Activated CD4-positive, alpha-beta T cell treated with anti-CD3 and anti-CD28 coated beads for 24 hours (primary cell): ENCODE results near the gene POLL.

ENCODE experiments used
- DNase-seq, 2 donors: peaks; one replicate each; pipeline ENCODE4 v3.0.0-alpha.2; 2020; ENCODE audit warnings: low read depth in 2 of 2

The POLL gene

DNA sequence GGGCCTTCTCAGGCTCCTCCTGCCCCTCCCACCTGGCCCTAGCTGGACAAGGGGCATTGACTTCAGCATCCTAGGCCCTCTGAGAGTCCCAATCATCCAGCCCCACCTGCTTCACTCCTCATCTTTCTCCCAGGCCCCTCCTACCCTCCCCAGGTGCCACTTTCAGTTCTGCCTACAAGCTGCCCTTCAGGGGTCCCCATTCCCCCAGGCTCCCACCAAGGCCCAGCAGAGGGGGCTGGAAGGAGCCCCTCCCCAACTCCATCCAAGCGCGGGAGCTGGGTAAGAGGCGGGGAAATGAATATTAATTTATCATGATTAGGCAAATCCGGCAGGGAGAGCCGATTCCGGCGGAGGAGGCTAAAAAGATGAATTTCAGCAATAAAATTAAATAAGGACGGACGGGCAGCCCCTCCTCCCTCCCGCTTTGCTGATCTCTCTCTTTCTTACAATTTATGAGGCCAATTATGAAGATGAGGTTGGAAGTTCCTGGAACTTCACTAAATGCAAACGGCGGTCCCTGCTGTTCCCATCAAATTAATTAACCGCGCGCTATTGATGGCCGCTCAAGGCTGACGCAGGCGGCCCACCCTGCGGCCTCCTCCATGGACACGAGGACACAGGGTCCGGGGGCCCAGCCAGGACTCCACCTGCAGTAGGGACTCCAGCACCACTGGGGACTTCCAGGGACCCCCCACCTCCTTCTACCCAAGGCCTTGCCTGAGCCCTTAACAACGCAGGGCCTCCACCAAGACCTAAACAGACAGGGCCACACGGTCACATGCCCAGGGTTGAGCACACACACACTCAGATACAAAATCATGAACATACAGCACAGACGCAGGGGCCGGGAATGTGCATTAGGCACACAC, 13.9 kb downstream of the POLL start:
- DNase-seq: no peak

DNA sequence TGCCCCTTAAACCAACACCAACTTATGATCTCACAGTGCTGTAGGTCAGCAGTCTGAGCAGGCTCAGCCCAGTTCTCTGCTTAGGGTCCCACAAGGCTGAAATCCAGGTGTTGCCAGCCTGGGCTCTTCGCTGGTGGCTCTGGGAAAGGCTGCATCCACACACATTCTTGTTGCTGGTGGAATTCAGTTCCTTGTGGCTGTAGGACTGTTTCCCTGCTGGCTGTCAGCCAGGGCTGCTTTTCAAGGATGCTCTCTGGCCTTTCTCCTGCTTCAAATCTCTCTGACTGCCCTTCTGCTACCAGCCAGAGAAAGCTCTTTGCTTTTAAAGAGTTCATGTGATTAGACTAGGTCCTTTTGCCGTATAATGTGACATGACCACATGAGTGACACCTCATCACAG, 15.3 kb downstream of the POLL start:
- no peak for DNase-seq

DNA sequence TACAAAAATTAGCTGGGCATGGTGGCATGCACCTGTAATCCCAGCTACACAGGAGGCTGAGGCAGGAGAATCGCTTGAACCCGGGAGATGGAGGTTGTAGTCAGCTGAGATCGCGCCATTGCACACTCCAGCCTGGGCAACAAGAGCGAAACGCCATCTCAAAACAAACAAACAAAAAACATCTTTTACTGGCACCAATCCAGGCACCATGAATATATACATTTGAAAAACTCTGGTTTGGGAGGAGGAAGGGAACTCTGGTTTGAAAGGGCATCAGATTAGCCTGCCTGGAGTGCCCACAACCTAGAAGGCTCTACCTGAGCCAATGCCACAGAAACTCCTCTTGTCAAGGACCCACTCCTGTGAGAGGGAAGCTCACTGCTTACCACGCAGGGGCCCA, 15.9 kb downstream of the POLL start:
- no peak for DNase-seq

DNA sequence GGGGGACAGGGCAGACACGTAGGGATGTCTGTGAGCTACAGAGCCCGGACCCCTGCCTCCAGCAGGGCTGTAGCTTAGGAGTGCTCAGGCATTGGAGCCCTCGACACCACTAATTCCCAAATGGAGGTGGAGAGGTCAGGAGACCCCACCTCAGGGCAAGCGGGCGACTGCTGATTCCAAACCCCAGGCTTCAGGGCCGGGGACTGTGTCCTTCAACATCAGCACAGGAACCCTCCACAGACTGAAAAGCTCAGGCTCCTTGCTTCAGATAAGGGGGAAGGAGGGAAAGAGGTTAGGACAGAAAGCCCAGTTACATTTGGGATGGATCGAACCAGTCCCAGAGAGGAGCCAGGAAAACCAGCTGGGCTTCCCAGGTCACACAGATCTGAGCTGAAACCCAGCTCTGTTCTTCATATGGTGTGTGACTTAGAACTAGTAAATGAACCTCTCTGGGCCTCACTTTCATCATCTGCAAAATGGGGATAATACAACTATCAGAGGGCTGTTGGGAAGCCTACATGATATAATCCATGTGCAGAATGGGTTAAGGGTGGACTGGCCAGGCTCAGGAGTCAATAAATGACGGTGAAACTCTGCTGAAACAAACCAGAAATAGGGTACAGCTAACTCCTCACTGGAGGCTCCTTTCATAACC, 16.7 kb downstream of the POLL start:
- no peak for DNase-seq

DNA sequence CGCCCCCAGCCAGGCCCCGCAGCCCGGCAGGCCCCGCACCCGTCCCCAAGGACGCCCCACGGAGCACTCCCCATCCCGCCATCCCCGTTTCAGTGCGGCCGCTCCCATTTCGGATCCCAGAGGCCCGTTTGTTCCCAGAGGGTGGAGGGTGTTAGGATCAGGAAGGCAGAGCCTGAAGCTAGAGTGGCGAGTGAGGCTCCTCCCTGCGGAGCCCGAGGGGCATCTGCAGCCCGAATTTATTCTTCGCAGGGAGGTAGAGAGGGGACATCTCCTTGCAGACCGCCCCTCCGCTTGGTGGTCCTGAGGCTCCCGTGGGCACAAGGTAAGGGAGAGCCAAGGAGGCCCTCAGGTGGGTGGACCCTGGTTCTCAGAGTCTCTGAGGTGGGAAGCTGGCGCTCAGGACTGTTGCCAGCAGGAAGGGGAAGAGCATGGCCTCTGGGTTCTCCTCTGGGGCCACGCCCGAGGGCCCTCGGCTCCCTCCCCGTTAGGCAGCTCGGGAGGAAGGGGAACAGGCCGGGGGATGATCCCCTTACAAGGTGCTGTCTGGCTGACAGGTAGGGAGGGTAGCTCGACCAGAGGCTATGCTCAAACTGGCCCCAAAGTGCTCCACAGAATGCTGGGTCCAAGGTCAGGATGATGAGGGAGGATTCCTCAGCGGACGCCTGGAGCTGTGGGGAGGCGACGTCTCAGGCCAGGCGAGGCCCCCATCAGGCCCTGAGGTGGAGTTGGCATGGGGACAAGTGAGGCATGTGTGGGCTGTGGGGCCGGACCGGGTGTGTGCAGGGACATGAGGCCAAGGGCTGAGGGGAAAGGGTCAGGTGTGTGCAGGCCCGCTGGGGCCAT, 17.4 kb downstream of the POLL start:
- DNase-seq: no peak

DNA sequence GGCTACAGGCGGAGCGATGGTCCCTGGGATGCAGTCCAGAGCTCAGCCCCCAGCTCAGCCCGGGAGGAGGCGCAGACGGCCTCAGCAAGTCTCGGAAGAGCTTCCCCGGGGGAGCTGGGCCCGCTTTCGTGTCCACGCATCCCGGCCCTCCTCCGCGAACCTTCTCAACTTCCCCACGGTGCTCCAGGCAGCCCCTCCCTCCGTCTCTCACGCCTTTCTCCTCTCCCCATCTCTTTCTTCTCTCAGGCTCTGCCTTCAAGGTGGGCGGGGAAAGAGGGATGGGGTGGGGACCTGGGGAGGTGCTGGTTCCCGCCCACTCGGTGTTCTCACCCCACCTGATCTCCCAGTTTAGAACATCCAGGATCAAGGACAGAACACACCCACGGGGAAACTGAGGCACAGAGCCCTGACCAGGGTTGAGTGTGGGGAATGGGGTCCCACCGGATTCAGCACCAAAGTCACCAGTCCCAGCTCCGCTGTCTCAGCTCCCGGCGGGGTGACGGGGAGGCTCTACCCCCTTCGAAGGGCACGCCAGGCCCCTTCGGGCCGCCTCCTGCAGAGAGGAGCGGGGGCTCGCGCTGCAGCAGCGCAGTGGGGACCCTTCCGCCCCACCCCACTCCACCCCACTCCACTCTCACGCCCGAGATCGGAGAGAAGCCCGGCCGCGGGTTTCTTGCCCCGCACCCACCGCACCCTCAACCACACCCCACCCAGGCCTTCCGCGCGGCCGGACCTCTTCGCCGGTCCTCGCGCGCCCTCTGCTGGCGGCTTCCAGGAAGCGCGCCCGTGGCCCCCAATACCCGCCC, 18.2 kb downstream of the POLL start:
- peak; percentile 77 to 78 for DNase-seq

DNA sequence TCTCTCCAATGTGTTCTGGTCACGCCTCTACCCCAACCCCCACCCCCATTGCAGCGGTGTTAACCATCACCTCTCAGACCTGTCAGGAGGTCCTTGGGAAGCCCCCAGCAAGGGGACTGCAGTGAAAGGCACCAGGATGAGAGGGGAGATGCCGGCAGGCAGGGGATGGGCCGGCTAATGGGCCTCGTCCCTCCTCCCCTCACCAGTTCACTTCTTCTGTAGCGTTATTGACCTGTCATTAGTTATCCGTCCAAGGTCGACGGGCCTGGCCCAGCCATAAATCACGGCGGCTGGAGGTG, 18.8 kb downstream of the POLL start:
- DNase-seq: no peak

DNA sequence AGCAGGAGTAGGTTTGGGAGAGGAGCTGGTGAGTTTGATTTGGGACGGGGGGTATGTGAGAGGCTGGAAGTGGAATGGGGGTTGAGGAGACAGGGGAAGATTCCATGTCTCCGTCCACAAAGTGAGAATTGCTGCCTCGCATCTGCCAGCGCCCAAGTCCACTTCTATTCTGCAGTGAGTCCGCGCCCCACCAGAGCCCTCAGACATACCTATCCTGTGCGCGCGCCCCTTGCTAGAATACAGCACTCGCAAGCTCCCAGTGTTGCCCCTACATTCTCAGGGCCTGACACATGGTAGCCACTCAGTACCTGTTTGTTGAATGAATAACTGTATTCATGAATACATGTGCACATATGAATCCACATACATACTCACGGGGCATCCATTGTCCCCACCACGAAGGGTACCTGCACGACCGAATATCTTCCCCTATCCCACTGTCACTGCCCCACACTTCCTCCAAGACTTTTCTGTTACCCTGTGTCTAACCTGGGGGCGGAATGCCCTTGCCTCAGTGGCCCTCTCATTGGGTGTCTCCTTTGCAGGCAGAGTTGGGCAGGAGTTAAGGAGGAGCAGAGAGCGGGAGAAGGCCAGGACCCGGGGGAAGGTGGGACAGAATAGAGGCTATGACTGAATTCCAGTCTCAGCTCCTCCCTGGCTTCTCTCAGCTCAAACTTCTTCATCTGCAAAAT, 19.9 kb downstream of the POLL start:
- no peak for DNase-seq

DNA sequence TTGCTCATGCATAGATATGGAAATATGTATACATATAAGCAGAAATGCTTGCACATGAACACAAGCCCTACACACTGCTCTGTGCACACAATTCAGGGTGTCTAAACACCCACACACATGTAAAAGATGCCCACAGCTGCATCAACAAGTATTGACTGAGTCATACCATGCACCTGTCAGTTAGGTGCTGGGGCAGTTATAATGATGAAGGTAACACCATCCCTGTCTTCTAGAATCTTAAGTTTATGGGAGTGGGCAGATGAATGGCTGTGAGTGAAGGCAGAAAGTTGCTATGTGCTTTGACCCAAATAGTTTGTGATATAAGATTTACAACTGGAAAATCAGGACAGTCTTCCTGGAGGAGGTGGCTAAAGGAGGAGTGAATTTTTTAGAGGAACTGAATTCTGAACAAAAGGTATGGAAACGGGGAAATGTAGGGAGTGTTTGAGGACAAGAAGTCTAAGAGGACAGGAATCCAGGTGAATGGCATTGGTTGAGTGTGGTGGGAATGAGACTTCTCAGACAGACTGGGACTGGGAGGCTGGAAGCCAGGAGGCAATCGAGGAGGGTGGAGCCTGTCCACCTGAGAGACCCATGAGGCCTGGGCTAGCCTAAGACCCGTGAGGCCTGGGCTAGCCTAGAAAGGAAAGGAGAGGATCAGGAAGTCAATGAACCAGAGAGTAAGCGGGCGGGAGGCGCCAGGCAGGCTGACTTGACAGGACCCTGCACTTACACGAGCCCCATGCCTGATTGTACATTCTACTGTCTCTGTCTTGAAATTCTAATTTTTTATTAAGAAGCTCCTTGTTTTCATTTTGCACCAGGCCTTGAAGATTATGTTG, 20.7 kb downstream of the POLL start:
- DNase-seq: no peak

DNA sequence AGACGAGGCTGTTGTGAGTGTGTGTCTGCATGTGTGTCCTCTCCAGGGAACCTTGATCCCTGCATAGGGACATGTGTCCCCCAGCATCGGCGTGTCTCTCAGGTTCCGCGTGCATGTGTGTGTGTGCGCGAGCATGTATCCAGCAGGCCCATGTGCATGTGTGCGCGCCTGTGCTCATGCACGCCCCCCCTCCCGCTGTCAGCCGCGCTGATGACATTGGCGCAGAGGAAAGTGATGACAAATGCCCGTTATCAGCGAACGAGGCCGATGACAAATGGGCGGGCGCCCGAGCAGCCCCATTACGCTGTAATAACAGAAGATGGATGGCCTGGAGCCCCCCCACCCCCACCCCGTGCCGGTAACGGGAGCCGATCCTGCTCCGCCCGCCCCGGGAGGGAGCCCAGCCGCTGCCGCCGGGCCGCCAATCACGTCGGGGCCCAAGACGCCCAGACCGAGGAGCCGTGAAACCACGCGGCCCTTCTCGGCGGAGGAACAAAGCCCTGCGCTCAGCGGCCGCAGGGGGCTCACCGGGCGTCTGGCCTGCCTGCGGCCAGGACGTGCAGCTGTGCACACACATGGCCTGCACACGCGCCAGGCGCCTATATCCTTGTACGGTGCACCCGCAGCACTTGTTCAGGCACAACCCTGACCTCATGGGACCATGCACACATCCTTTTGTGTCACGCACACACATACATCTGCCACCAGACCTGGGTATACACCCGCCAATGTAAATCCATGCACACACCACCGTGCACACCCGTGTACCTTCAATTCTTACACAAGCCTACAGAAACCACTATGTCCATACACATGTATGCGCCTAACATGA, 21.5 kb downstream of the POLL start:
- DNase-seq: no peak

DNA sequence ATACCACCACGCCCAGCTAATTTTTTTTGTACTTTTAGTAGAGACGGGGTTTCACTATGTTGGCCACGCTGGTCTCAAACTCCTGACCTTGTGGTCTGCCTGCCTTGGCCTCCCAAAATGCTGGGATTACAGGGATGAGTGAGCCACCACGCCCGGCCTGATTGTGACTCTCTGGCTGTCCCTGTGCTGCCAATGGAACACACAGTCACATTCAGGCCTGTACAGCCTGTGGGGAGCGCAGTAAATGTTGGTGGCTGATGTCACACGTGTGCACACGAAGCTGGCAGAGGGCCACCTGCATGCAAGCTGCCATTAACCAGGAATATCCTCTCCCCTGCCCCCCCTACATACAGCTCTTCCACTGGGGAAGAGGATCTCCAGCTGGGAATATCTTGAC, 22.1 kb downstream of the POLL start:
- DNase-seq: no peak

DNA sequence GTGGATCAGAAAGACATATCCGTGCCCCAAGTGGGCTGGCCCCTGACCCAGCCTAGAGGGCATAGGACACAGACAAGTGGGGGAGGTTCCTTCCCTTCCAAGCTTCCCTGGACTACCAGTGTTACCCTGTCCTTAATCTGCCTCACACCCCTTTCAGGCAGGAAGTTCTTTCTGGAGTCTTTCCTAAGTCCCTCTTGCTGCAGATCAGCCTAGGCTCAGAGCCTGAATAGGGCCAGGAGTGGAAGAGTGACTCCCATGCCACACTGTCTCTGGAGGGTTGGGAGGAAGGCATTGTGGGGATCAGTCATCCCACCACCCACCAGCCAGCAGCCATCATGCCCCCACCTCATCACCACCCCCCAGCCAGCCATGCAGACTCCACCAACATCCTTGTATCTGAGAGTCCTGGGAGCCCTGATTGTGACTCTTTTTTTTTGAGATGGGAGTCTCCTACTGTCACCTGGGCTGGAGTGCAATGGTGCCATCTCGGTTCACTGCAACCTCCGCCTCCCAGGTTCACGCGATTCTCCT, 22.6 kb downstream of the POLL start:
- no peak for DNase-seq

DNA sequence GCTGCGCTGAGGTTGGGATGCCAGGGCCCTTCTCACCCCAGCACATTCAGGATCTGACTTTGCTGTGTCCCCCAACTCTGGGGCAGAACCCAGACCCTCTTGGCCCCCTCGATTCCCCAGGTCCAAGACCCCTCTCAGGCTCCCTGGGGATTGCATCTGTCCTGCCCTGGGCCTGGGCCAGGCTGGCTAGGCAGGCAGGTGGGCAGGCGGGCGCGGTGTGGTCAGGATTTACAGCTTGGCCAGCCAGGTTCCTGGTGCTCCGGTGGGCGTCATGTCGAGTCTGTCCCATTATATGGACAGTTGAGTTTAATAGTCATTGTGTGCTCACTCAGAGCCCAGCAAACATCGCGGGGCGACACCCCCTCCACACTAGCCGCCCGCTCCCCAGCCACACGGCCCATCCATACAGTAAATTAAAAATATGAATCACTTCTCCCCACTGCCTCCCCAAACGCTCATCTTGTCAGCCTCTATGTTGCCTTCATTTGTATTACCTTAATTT, 23.5 kb downstream of the POLL start:
- DNase-seq: no peak

DNA sequence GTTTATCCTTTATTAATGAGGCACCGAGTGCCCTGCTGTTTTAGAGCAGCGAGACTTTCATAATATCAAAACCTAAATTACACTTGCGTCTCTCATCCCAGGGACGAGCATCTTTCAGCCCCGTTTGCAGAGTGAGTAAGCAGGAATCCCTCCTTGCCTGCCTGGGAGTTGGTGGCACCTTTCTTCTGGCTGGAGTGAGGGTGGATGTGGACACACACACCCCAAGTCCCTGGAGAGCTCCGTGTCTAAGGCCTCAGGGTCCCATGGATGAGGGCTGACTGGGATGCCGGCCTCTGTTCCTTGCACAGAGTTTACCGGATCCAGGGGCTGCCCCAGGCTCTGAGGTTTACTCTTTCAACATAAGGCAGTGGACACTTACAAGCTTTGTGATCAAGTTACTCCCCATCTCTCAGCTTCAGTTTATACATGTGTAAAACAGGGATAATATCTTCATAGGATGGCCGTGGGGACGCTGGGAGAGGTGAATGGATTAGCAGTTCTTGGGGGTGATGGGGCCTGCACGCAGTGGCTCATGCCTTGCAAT, 24.5 kb downstream of the POLL start:
- DNase-seq: no peak

DNA sequence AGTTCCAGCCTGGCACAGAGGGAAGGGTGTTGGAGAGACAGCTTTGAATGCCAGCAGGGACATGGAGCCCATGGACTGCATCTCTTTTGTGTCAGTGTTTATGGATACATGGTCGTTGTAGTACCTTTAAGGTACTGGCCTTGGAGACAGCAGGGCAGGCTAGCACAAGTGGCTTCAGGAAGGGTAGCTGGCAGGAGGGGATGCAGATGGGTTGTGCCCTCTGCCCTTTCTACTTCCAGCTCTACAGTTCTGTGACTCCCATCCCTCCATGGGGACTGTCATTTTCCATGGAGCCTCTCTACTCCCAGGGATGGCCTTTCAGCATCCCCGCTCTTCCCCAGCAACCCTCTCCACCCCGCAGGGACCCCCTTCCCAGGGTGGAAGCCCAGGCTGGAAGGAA, 25.1 kb downstream of the POLL start:
- DNase-seq: no peak

DNA sequence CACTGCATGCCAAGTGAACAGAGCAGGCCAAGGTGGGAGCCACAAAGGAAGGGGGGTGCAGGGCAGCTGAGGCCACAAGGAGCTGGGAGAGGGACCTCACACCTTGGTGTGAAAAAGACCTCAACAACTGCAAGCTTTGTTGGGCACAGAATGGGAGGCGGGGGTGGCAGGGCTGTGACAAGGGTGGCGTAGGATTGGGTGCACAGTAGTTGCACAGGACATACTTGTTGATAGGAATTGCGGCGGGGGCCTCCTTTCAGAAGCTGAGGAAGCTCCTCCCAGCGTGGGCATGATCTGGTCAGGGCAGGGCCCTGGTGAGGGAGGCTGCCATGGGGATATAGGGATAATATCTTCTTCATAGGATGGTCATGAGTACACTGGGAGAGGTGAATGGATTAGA, 25.8 kb downstream of the POLL start:
- DNase-seq: no peak

DNA sequence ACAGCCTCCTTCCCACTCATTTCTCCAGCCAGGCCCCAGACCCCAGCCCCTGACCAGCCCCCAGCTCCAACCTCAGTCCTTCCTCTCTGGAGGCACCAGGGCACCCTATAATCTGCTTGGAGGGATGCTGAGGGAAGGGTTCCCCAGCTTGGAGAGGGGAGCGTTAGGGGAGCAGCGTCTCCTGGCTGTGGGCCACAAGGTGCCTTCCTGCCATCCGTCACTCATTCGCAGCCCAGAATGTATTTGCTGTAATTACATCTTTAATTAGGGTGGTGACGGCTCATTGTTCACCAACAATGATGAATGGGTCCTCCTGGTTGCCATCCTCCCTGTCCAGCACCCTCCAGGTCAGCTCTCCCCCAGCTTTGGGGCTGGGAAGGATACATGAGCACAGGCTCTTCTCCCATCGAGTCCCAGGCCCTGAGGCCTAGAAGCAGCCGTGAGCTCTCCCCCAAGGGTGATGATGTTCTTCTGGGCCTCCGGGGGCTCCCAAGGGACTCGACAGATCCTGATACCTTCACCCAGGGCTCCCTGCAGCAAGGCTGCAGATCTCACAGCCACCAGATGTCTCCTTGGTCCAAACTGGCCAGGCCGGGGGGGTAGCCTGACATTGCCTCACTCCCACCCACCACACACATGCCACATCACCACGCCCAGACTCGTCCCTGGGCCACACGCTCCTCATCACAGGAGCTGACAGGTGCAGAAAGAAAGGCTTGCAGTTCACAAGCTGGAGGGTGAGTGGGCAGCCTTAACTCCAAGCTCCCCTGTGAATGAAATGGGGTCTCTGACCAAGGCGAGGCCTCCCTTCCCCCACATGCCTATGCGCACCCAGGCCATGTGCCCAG, 26.8 kb downstream of the POLL start:
- no peak for DNase-seq
